ENCODE results near the gene NAV2.

- no peak for TF ChIP-seq POLR2A (IDR thresholded peaks at IDR 0.05; ENCODE audit: low read length)
- no peak for TF ChIP-seq GATA1 (IDR thresholded peaks at IDR 0.05; ENCODE audit: low read depth, low read length)
Observed at GRCh38 chr11:20132667-20133039, 420.0 kb downstream of the NAV2 start.

All from erythroblast (primary cell).